SK-N-SH (cell line): ENCODE results near the gene RMDN2.

Source experiments
- EP300 ChIP-seq, 2 experiments: IDR thresholded peaks; 2 replicates each; pipeline versions ENCODE4 v1.4.0 to v1.6.1; 2012; ENCODE audit warnings: borderline replicate concordance in 1 of 2, low read depth in 1 of 2, low read length in 1 of 2
- GABPA ChIP-seq: IDR thresholded peaks from 2 replicates; pipeline ENCODE4 v1.4.0; 2012; ENCODE audit warnings: low read depth, mild to moderate bottlenecking
- RFX5 ChIP-seq: IDR thresholded peaks from 2 replicates; pipeline ENCODE4 v1.6.1; 2012; ENCODE audit warnings: mild to moderate bottlenecking, improper control_type of control experiment, low read length
- SMC3 ChIP-seq: IDR thresholded peaks from 2 replicates; pipeline ENCODE4 v1.6.1; 2012; ENCODE audit warnings: low read depth, low read length, improper control_type of control experiment
- TAF1 ChIP-seq: IDR thresholded peaks from 2 replicates; pipeline ENCODE4 v1.6.1; 2012; ENCODE audit warnings: low read depth, mild to moderate bottlenecking, low read length, moderate library complexity, borderline replicate concordance
- YY1 ChIP-seq: IDR thresholded peaks from 2 replicates; pipeline ENCODE4 v1.4.0; 2012; ENCODE audit warnings: low read depth, mild to moderate bottlenecking
- TF ChIP-seq, protein P1 (sequence below): fragments of 200-600 bp; sonication (generic); IDR thresholded peaks from 2 replicates; pipeline ENCODE4 v1.6.1; 2017; ENCODE audit warnings: antibody characterized with exemption, mild to moderate bottlenecking, moderate library complexity
- TF ChIP-seq, protein P2 (sequence below): IDR thresholded peaks from 2 replicates; pipeline ENCODE4 v1.4.0; 2012; ENCODE audit warnings: low read depth, borderline replicate concordance

DNA sequence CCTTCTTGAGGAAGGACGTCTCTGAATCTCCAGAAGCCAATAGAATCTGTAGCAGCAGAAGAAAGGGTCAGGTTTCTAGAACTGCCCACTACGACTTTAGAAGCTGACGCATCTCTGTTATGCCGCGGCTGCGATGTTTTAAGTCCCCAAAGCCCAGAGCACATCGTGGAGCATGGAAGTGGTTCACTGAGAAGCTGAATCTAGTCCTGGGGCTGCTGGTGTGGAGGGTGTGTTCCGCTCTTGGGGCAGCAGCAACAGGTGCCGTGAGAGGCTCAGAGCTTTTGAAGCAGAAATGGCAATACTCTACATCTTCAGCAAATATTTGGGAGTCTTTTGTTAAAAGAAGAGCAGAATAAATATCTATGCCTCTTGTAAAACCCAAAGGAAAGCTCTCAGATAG lies 48.9 kb upstream of the RMDN2 start:
- TF ChIP-seq EP300 (IDR thresholded peaks at IDR 0.05; ENCODE audit: borderline replicate concordance in 1 of 2, low read depth in 1 of 2, low read length in 1 of 2): no peak
- TF ChIP-seq TAF1: no peak
- no peak for TF ChIP-seq SMC3
- TF ChIP-seq, protein P1, sequence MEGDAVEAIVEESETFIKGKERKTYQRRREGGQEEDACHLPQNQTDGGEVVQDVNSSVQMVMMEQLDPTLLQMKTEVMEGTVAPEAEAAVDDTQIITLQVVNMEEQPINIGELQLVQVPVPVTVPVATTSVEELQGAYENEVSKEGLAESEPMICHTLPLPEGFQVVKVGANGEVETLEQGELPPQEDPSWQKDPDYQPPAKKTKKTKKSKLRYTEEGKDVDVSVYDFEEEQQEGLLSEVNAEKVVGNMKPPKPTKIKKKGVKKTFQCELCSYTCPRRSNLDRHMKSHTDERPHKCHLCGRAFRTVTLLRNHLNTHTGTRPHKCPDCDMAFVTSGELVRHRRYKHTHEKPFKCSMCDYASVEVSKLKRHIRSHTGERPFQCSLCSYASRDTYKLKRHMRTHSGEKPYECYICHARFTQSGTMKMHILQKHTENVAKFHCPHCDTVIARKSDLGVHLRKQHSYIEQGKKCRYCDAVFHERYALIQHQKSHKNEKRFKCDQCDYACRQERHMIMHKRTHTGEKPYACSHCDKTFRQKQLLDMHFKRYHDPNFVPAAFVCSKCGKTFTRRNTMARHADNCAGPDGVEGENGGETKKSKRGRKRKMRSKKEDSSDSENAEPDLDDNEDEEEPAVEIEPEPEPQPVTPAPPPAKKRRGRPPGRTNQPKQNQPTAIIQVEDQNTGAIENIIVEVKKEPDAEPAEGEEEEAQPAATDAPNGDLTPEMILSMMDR: no peak
- TF ChIP-seq, protein P2, sequence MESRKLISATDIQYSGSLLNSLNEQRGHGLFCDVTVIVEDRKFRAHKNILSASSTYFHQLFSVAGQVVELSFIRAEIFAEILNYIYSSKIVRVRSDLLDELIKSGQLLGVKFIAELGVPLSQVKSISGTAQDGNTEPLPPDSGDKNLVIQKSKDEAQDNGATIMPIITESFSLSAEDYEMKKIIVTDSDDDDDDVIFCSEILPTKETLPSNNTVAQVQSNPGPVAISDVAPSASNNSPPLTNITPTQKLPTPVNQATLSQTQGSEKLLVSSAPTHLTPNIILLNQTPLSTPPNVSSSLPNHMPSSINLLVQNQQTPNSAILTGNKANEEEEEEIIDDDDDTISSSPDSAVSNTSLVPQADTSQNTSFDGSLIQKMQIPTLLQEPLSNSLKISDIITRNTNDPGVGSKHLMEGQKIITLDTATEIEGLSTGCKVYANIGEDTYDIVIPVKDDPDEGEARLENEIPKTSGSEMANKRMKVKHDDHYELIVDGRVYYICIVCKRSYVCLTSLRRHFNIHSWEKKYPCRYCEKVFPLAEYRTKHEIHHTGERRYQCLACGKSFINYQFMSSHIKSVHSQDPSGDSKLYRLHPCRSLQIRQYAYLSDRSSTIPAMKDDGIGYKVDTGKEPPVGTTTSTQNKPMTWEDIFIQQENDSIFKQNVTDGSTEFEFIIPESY: no peak
- no peak for TF ChIP-seq RFX5
- no peak for TF ChIP-seq GABPA
- TF ChIP-seq YY1: no peak
